ENCODE measurements around the gene ZNF892. TPM values are rescaled to one million over a fixed set of nuclear protein-coding genes. Genes with fewer than 3 reads are reported as not detected.

The ZNF892 gene
- total RNA-seq, 1 donor from 2014 or later: 5.8 TPM

DNA sequence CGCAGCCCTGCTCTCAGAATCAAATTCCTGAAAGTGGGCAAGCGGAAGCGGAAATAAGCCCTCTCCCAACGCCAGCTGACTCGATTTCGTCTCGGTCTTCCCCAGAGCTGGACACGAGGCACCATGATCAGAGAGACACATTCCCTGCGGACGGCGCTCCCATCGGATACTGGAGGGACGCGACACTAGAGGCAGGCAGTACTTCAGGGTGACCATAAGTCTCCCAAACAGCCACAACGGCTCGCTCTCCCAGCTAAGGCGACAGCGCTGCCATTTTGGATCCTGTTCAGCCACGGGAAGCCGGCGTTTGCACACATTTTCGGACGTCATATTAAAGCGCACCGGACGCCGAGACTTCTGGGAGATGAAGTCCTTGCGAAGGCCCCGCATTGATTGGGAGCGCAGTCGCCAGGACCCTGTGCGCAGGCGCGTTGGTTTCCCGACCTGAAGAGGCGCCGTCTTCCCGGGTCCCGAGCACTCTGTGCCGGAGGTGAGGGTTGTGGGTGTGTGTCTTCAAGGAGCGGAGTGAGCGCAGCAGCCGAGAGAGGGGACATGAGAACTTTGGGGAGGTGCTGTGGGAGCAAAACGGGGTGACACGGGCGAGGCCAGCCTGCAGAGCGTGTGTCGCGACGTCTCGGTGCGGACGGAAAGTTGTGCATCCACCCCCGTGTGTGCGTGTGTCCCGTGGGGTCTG, 41.8 kb upstream of the ZNF892 start, which contains the start of gene ZNF2:
TSS of gene ZNF2 (plus strand) at position 439 of the 694 bp plus-strand sequence. CDS start 10,418 bp downstream, outside the sequence.
- no peaks in the 10 kb centered on the region for H3K36me3 ChIP-seq (ENCODE audit: control insufficient read depth, insufficient read depth, low read length)
- H3K27me3 ChIP-seq (ENCODE audit: control insufficient read depth, insufficient read depth, low read length): no peaks in the 10 kb centered on the region
- peak within 1 kb of the TSS; percentile 83 for H3K4me3 ChIP-seq (ENCODE audit: low read depth, low read length)
- FAIRE-seq (peak; percentile 36), DNase-seq (ENCODE audit: low read depth) (peak; percentile 96)
- TF ChIP-seq CTCF (IDR thresholded peaks at IDR 0.05; ENCODE audit: insufficient read depth, low read length, severe bottlenecking): no peak

GRCh38 chr2:95166065-95166763, 41.1 kb upstream of the ZNF892 start:
- Histone ChIP-seq H3K27me3 (ENCODE audit: control insufficient read depth, insufficient read depth, low read length) (no peaks in the 10 kb centered on the region), H3K4me3 (ENCODE audit: low read depth, low read length) (peak overlapping the region; percentile 83), H3K36me3 (ENCODE audit: control insufficient read depth, insufficient read depth, low read length) (no peaks in the 10 kb centered on the region)
- TF ChIP-seq CTCF (IDR thresholded peaks at IDR 0.05; ENCODE audit: insufficient read depth, low read length, severe bottlenecking): no peak
- no peak for DNase-seq (ENCODE audit: low read depth)
- FAIRE-seq: no peak

GRCh38 chr2:95171902-95172301, 35.4 kb upstream of the ZNF892 start:
- H3K4me3 ChIP-seq (ENCODE audit: low read depth, low read length): no peak overlapping the region
- H3K27me3 ChIP-seq (ENCODE audit: control insufficient read depth, insufficient read depth, low read length): no peaks in the 10 kb centered on the region
- FAIRE-seq (no peak), DNase-seq (ENCODE audit: low read depth) (no peak)
- H3K36me3 ChIP-seq (ENCODE audit: control insufficient read depth, insufficient read depth, low read length): no peaks in the 10 kb centered on the region
- TF ChIP-seq CTCF (IDR thresholded peaks at IDR 0.05; ENCODE audit: insufficient read depth, low read length, severe bottlenecking): no peak

DNA sequence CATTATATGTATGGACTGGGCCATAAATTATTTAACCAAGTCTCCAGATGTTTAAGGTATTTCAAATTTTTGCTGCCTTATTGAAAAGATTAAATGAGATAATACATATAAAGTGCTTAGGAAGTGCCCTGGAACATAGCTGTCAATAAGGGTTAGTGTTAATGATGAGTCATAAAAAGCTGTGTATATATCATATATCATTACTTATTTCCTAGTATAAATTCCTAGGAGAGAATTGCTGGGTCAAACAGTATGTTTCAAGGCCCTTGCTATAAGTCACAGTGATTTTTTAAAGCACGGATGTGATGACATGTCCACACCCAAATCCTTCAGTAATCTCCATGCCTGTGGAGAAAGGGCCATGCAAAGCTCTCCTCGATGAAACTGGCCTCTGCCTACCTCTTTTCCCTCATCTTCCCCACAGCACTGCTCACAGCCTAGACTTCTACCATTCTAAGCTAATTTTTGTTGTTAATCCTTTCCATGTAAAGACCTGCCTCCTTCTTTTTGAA, 33.2 kb upstream of the ZNF892 start:
- FAIRE-seq (no peak), DNase-seq (ENCODE audit: low read depth) (peak; percentile 30)
- no peak for TF ChIP-seq CTCF (IDR thresholded peaks at IDR 0.05; ENCODE audit: insufficient read depth, low read length, severe bottlenecking)
- no peak overlapping the region for H3K4me3 ChIP-seq (ENCODE audit: low read depth, low read length)
- H3K36me3 ChIP-seq (ENCODE audit: control insufficient read depth, insufficient read depth, low read length): no peaks in the 10 kb centered on the region
- no peaks in the 10 kb centered on the region for H3K27me3 ChIP-seq (ENCODE audit: control insufficient read depth, insufficient read depth, low read length)

DNA sequence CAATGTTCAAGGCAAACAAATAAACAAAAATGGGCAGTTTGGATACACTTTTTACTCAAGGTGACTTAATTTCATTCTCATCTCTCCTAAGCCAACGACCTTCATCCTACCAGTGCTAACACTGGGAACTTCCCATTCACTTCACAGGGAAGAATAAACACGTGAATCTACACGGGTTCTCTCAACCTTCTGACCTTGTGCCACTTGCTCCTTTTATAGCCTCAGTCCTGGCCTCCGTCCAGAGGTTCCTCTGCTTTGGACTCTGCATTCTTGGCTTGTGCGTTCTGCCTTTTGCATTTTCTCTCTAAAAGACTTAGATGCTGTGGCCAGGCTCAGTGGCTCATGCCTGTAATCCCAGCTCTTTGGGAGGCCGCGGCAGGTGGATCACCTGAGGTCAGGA, 27.9 kb upstream of the ZNF892 start:
- FAIRE-seq (no peak), DNase-seq (ENCODE audit: low read depth) (no peak)
- Histone ChIP-seq H3K36me3 (ENCODE audit: control insufficient read depth, insufficient read depth, low read length) (peaks cover 6% of the 10 kb centered on the region), H3K4me3 (ENCODE audit: low read depth, low read length) (no peak overlapping the region), H3K27me3 (ENCODE audit: control insufficient read depth, insufficient read depth, low read length) (no peaks in the 10 kb centered on the region)
- no peak for TF ChIP-seq CTCF (IDR thresholded peaks at IDR 0.05; ENCODE audit: insufficient read depth, low read length, severe bottlenecking)
